ENCODE measurements around the gene HDAC7.

HDAC7 gene

GRCh38 chr12:47819896-47820630 is at the start of gene HDAC7:
Gene HDAC7 (minus strand): TSS chr12:47819903. CDS start chr12:47819785, 118 bp downstream.
- peak; percentile 69 for DNase-seq (ENCODE audit: low read depth)

GRCh38 chr12:47868552-47869031 is 48.9 kb upstream of the HDAC7 start:
- no peak for DNase-seq (ENCODE audit: low read depth)

- DNase-seq (ENCODE audit: low read depth) = no peak
These were observed 48.3 kb upstream of the HDAC7 start for GRCh38 chr12:47868041-47868440.

DNA sequence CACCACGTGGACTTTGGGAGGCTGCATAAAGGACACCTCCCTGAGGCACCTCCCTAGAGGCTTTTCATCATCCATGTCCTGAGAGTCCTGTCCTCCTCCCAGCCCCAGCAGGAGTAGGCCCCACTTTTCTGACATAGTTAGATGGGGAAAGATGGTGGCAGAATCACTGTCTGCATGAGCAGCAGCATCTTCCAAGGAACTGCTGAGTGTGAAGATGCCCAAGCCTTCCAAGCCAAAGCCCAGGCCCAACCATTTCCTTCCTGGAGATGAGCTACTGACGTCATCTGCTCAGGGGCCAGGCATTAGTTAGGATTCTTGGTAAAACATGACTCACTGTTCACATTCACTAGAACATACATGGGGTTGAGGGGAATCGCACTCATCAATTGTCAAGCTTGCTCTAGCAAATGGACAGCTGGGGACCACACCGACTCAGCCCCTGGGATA is 47.8 kb upstream of the HDAC7 start:
- DNase-seq (ENCODE audit: low read depth) = no peak

DNA sequence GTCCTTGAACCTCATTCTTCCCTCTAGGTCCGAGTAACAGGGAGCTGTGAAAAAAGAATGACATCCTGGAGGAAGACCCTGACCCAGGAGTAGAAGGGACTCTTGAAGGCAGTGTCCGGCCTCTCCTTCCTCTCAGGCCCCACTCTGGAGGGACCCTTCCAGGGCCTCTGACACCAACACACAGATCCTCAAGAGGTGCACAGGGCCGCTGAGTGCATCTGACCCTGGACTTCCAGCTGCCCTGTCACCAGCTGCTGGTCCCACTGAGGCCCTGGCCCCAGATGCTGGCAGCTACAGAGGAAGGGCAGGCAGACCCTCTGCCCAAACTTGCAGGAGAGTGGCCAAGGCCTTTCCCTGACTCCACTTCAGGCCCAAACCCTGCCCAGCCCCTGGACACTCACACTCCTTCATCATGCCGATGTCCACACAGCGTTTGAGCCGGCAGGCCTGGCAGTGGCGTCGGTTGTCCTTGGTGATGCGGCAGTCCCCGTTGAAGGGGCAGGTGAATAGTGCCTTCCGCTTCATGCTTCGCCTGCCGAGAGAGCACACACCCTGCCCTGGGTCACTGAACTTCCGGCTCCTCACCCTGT is 45.0 kb upstream of the HDAC7 start:
- no peak for DNase-seq (ENCODE audit: low read depth)

DNA sequence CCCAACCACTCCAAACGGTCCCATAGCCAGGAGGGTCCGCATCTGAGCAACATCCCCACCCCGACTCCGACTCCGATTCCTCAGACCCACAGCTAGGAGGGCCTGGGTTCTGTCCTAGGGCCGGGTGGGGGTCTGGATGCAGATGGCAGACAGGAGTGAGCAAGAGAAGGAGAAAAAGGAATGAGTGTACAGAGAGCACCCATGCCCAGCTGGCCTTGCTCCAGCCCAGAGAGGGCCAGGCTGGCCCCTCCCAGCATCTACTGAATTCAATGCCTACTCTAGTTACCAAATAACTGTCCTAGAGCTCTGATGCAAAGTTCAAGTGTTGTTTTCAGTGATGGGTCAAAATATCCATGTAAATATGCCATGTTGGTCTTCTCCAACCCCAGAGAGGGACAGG is 44.3 kb upstream of the HDAC7 start:
- DNase-seq (ENCODE audit: low read depth) = no peak

DNA sequence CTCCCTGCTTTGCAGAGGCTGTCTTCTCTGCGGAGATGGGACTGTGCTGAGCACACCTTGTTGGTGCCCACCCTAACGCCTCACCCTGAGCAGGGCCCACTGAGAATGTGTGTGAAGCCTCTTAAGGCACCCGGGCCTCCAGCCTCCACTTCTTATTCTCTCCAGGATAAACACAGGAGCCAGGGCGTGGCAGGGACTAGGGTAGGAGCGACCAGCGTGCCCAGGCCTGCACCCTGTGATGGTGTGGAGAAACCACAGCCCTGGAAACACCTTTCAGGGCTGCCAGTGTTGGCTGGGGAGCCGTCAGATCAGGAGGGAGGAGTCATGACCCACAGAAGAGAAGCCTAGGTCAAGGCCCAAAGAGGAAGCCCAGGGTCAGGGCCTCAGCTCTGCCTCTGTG is 43.8 kb upstream of the HDAC7 start:
- no peak for DNase-seq (ENCODE audit: low read depth)

GRCh38 chr12:47862881-47863280 is 43.2 kb upstream of the HDAC7 start:
- no peak for DNase-seq (ENCODE audit: low read depth)

GRCh38 chr12:47862167-47862750 is 42.6 kb upstream of the HDAC7 start:
- no peak for DNase-seq (ENCODE audit: low read depth)

GRCh38 chr12:47860873-47861272 is 41.2 kb upstream of the HDAC7 start:
- no peak for DNase-seq (ENCODE audit: low read depth)

DNA sequence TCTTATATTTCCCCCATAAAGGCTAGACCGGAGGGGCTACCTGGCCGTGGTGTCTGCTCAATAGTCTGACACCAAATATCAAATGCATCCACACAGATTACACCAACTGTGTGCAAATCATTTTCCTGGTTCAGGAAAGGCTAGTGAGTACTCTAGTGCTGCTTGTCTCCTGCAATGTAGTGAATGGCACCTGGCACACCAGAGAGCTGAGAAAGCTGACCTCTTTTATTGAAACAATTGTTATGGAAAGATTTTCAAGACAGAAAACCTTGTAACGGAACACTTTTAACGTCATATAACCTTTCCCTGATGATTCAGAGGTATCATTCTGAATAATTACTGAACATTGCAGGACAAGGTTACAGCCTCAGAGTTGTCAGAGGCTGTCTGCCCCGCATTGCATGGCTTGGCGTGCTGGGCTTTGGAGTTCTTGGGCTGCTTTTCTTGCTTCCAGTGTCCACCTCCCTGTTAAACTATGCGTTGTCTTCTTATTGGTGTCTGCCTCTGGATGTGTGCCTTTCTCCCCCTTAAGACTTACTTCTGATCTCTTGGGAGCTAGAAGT is 40.7 kb upstream of the HDAC7 start:
- DNase-seq (ENCODE audit: low read depth) = no peak

GRCh38 chr12:47858511-47859266 is 39.0 kb upstream of the HDAC7 start:
- no peak for DNase-seq (ENCODE audit: low read depth)

GRCh38 chr12:47856721-47857575 is 37.2 kb upstream of the HDAC7 start:
- DNase-seq (ENCODE audit: low read depth) = no peak

GRCh38 chr12:47856094-47856493 is 36.4 kb upstream of the HDAC7 start:
- no peak for DNase-seq (ENCODE audit: low read depth)

DNA sequence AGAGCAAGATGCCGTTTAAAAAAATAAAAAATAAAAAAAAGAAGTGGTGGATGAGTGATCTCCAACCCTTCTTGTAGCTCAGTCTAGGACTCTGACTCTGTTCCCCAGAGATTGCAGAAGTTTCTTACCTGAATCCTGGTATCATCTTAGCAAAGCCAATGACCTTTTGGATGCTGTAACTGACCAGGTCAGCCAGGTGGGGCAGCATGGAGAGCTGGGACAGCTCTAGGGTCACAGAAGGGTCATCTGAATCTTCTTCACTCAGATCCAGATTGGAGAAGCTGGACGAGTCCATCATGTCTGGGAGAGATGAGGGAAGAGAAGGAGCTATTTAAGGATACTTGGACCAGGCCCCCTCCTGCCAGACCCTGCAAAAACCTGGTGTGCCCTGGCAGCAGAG is 35.8 kb upstream of the HDAC7 start:
- DNase-seq (ENCODE audit: low read depth) = no peak

GRCh38 chr12:47854531-47854930 is 34.8 kb upstream of the HDAC7 start:
- DNase-seq (ENCODE audit: low read depth) = no peak

- DNase-seq (ENCODE audit: low read depth) = no peak
These were observed 32.4 kb upstream of the HDAC7 start for GRCh38 chr12:47852096-47852571.

DNA sequence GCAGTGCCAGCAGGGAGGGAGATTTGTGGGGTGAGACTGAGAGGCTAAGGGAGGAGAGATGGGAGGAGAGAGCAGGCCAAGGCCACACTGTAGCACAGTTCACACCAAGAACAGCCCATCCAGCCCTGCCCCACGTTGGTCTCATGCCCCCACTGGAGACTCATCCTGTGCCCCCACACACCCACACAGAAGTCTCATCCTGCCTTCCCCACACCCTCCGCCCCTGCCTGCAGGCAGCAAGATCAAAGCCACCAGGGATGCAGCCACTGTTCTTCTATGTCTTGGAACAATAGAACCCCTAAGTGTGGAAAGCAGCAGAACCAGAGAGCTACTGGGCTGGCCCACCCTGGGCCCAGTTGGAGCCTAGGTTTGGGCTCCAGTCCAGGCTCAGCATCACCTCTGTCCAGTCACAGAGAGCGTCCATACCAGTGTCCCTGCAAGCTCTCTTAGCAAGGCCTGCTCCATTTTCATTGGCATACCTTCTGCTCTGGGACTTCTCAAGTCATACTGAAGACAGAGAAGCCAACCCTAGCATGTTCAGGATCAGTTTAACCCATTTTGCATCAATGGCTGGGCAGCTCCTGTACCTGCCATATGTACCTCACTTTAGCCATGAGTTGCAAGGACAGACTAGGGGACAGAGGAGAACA is 31.7 kb upstream of the HDAC7 start:
- no peak for DNase-seq (ENCODE audit: low read depth)

DNA sequence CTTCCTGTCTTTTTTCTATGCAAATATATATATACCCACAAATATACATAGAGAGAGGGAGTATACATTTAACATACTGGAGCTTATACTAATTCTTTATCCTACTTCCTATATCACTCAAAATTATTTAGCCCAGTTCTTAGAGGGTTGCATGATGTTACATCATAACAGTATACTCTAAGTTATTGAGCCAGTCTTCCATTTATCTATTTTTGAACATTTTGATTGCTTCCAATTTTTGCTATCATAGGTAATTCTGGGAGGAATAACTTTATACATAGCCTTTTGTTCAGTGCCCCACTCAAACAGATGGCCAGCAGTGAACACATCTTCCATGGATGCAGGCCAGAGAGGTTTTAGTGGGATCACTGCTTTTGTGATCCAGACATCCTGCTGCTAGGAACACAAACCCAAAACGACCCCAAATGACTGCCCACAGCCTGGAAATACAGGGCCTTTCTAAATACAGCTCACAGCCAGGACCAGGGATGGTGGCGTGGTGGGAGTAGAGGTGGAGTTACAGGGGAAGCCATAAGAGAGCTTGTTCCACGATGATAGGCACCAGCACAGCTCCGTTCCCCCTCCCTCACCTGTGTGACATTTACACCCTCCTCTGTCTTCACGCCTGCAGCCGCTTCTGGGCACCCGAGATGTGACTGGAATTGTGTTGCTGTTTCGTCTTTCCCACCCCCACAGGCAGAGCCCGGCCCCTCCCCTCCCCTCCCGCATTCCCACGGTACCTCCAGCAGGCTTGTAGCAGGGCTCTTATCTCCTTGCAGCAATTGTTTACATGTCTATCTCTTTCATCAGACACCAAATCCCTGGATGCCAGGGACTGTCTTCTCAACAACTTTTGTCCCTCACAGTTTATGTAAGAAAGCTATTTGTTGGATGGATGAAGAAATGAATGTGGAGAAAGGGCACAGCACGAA is 30.7 kb upstream of the HDAC7 start:
- no peak for DNase-seq (ENCODE audit: low read depth)

Data from T-helper 22 cell (primary cell).